Measurements from ENCODE around the gene STAT6. TPM values are rescaled to one million over a fixed set of nuclear protein-coding genes. Genes with fewer than 3 reads are reported as not detected.

STAT6 gene
- total RNA-seq, 6 experiments from 2014 or later = 83.7 to 102 (median 93.5) TPM

GRCh38 chr12:57127726-57128518, 16.8 kb upstream of the STAT6 start, which contains the start of gene LRP1:
Gene LRP1 (plus strand): TSS chr12:57128483. CDS start chr12:57128965, 482 bp downstream.
- Mint-ChIP-seq H3K4me1 (ENCODE audit: low read depth) (peaks cover 53% of the 10 kb centered on the region), H3K36me3 (ENCODE audit: low read depth) (peaks cover 24% of the 10 kb centered on the region), H3K27me3 (ENCODE audit: insufficient read depth) (peaks cover 2% of the 10 kb centered on the region), H3K27ac (peak within 1 kb of the TSS; percentile 85), H3K4me3 (peak within 1 kb of the TSS; percentile 96), H3K9me3 (no peaks in the 10 kb centered on the region)
- no peak for TF ChIP-seq CTCF (IDR thresholded peaks at IDR 0.05)
- DNase-seq = peak; percentile 69

GRCh38 chr12:57127101-57127725, 16.1 kb upstream of the STAT6 start:
- peak; percentile 61 for TF ChIP-seq CTCF (IDR thresholded peaks at IDR 0.05)
- peak overlapping the region; percentile 96 for H3K4me3 Mint-ChIP-seq
- H3K4me1 Mint-ChIP-seq (ENCODE audit: low read depth) = peaks cover 46% of the 10 kb centered on the region
- peak; percentile 36 for DNase-seq
- peaks cover 24% of the 10 kb centered on the region for H3K36me3 Mint-ChIP-seq (ENCODE audit: low read depth)
- H3K27me3 Mint-ChIP-seq (ENCODE audit: insufficient read depth) = peaks cover 2% of the 10 kb centered on the region
- H3K9me3 Mint-ChIP-seq = no peaks in the 10 kb centered on the region
- peak overlapping the region; percentile 76 for H3K27ac Mint-ChIP-seq

GRCh38 chr12:57126561-57126960, 15.4 kb upstream of the STAT6 start:
- peaks cover 20% of the 10 kb centered on the region for H3K36me3 Mint-ChIP-seq (ENCODE audit: low read depth)
- peak overlapping the region; percentile 76; the same call in 1 of the 2 replicates for H3K27ac Mint-ChIP-seq

GRCh38 chr12:57126061-57126460, 14.9 kb upstream of the STAT6 start:
- Mint-ChIP-seq H3K9me3 (no peaks in the 10 kb centered on the region), H3K36me3 (ENCODE audit: low read depth) (peaks cover 15% of the 10 kb centered on the region), H3K27me3 (ENCODE audit: insufficient read depth) (peaks cover 2% of the 10 kb centered on the region), H3K4me1 (ENCODE audit: low read depth) (peaks cover 35% of the 10 kb centered on the region), H3K4me3 (no peak overlapping the region), H3K27ac (no peak overlapping the region)
- DNase-seq = no peak
- TF ChIP-seq CTCF (IDR thresholded peaks at IDR 0.05) = no peak

More at GRCh38 chr12:57126561-57126960, 15.4 kb upstream of the STAT6 start:
- no peaks in the 10 kb centered on the region for H3K9me3 Mint-ChIP-seq
- peaks cover 2% of the 10 kb centered on the region for H3K27me3 Mint-ChIP-seq (ENCODE audit: insufficient read depth)
- peak overlapping the region; percentile 96; the same call in 1 of the 2 replicates for H3K4me3 Mint-ChIP-seq
- peaks cover 40% of the 10 kb centered on the region for H3K4me1 Mint-ChIP-seq (ENCODE audit: low read depth)
- no peak for TF ChIP-seq CTCF (IDR thresholded peaks at IDR 0.05)
- DNase-seq = no peak

GRCh38 chr12:57124261-57124877, 13.2 kb upstream of the STAT6 start:
- H3K4me1 Mint-ChIP-seq (ENCODE audit: low read depth) = peaks cover 27% of the 10 kb centered on the region
- peak; percentile 99 for TF ChIP-seq CTCF (IDR thresholded peaks at IDR 0.05)
- DNase-seq = peak; percentile 64
- no peaks in the 10 kb centered on the region for H3K9me3 Mint-ChIP-seq
- no peak overlapping the region for H3K27ac Mint-ChIP-seq
- H3K36me3 Mint-ChIP-seq (ENCODE audit: low read depth) = no peaks in the 10 kb centered on the region
- no peak overlapping the region for H3K4me3 Mint-ChIP-seq
- no peaks in the 10 kb centered on the region for H3K27me3 Mint-ChIP-seq (ENCODE audit: insufficient read depth)

All from HFFc6 (cell line).